Measurements from ENCODE around the gene NPHS1.

Gene NPHS1

DNA sequence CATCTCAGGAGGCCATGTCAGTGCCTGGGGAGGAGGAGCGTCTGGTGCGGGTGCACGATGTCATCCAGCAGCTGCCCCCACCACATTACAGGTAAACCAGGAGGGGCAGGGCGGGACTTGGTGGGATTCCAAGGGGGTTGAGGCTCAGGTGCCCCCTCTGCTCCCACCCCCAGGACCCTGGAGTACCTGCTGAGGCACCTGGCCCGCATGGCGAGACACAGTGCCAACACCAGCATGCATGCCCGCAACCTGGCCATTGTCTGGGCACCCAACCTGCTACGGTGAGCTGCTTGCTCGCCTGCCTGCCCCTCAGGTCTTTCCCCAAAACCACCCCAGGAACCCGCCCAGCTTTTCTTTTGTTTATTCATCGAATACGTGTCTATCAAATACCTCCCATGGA lies 69.7 kb downstream of the NPHS1 start:
- H3K79me2 ChIP-seq (ENCODE audit: insufficient read depth, low read length) = no peaks in the 10 kb centered on the region
- H4K20me1 ChIP-seq (ENCODE audit: insufficient read depth, low read length) = no peaks in the 10 kb centered on the region
- TF ChIP-seq, protein P1, sequence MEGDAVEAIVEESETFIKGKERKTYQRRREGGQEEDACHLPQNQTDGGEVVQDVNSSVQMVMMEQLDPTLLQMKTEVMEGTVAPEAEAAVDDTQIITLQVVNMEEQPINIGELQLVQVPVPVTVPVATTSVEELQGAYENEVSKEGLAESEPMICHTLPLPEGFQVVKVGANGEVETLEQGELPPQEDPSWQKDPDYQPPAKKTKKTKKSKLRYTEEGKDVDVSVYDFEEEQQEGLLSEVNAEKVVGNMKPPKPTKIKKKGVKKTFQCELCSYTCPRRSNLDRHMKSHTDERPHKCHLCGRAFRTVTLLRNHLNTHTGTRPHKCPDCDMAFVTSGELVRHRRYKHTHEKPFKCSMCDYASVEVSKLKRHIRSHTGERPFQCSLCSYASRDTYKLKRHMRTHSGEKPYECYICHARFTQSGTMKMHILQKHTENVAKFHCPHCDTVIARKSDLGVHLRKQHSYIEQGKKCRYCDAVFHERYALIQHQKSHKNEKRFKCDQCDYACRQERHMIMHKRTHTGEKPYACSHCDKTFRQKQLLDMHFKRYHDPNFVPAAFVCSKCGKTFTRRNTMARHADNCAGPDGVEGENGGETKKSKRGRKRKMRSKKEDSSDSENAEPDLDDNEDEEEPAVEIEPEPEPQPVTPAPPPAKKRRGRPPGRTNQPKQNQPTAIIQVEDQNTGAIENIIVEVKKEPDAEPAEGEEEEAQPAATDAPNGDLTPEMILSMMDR (IDR thresholded peaks at IDR 0.05; ENCODE audit: low read length) = no peak
- TF ChIP-seq EZH2 (IDR thresholded peaks at IDR 0.05; ENCODE audit: borderline replicate concordance, low read length) = no peak
- H3K9me3 ChIP-seq (ENCODE audit: low read length) = no peaks in the 10 kb centered on the region
- no peak overlapping the region for H3K4me3 ChIP-seq (ENCODE audit: low read depth, low read length, poor library complexity, severe bottlenecking)
- no peaks in the 10 kb centered on the region for H3F3A ChIP-seq (ENCODE audit: insufficient read depth, low read length)
- H3K36me3 ChIP-seq (ENCODE audit: insufficient read depth, low read length) = peaks cover 19% of the 10 kb centered on the region
- H3K9ac ChIP-seq (ENCODE audit: low read length) = no peak overlapping the region
- H3K4me2 ChIP-seq (ENCODE audit: low read length) = no peak overlapping the region
- no peak overlapping the region for H3K27ac ChIP-seq (ENCODE audit: low read depth, low read length, poor library complexity, severe bottlenecking)
- H3K27me3 ChIP-seq (ENCODE audit: insufficient read depth, low read length) = no peaks in the 10 kb centered on the region
- no peaks in the 10 kb centered on the region for H3K9me2 ChIP-seq (ENCODE audit: low read depth, low read length)
- H3K4me1 ChIP-seq (ENCODE audit: insufficient read depth, low read length, severe bottlenecking) = no peaks in the 10 kb centered on the region
- no peak overlapping the region for H2AFZ ChIP-seq (ENCODE audit: low read length)

DNA sequence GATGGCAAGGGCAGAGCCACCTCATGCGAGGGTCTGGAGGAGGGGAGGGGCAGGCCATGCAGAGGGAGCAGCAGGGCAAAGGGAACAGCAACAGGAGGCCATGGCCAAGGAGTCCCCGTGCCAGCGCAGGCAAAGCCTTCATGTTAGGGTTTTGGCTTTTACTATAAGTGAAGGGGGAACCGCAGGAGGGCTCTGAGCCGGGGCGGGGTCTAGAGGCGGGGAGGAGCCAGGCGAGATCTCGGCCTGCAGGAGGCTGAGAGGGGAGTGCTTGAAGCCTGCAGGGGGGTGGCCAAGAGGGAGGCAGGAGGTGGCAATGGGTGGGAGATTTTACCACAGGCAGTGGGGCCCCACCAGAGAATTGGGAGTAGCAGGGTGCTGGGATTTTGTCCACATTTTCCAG lies 70.7 kb downstream of the NPHS1 start:
- Histone ChIP-seq H3K27me3 (ENCODE audit: insufficient read depth, low read length) (no peaks in the 10 kb centered on the region), H3K36me3 (ENCODE audit: insufficient read depth, low read length) (peaks cover 15% of the 10 kb centered on the region), H3K9ac (ENCODE audit: low read length) (no peak overlapping the region), H3K27ac (ENCODE audit: low read depth, low read length, poor library complexity, severe bottlenecking) (no peak overlapping the region), H3K79me2 (ENCODE audit: insufficient read depth, low read length) (no peaks in the 10 kb centered on the region), H3K4me3 (ENCODE audit: low read depth, low read length, poor library complexity, severe bottlenecking) (no peak overlapping the region), H3K9me3 (ENCODE audit: low read length) (no peaks in the 10 kb centered on the region), H3K4me1 (ENCODE audit: insufficient read depth, low read length, severe bottlenecking) (peaks cover 2% of the 10 kb centered on the region), H2AFZ (ENCODE audit: low read length) (no peak overlapping the region), H3K9me2 (ENCODE audit: low read depth, low read length) (no peaks in the 10 kb centered on the region), H3K4me2 (ENCODE audit: low read length) (no peak overlapping the region), H3F3A (ENCODE audit: insufficient read depth, low read length) (no peaks in the 10 kb centered on the region), H4K20me1 (ENCODE audit: insufficient read depth, low read length) (no peaks in the 10 kb centered on the region)
- no peak for TF ChIP-seq EZH2 (IDR thresholded peaks at IDR 0.05; ENCODE audit: borderline replicate concordance, low read length)

DNA sequence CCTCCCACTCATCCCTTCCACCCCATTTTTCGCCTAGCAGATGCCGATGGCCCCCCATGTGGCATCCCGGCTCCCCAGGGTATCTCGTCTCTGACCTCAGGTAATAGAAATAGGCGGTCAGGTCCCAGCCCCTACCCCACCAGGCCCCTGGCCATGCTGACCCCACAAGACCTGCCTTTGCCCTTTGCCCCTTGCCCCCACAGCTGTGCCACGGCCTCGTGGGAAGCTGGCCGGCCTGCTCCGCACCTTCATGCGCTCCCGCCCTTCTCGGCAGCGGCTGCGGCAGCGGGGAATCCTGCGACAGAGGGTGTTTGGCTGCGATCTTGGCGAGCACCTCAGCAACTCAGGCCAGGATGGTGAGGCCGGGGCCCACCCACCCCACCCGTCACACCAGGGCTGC lies 71.6 kb downstream of the NPHS1 start:
- Histone ChIP-seq H3K9me3 (ENCODE audit: low read length) (no peaks in the 10 kb centered on the region), H3K9ac (ENCODE audit: low read length) (no peak overlapping the region), H3F3A (ENCODE audit: insufficient read depth, low read length) (no peaks in the 10 kb centered on the region), H3K79me2 (ENCODE audit: insufficient read depth, low read length) (no peaks in the 10 kb centered on the region), H3K4me1 (ENCODE audit: insufficient read depth, low read length, severe bottlenecking) (peaks cover 10% of the 10 kb centered on the region), H3K27me3 (ENCODE audit: insufficient read depth, low read length) (no peaks in the 10 kb centered on the region), H3K4me2 (ENCODE audit: low read length) (no peak overlapping the region), H2AFZ (ENCODE audit: low read length) (no peak overlapping the region), H4K20me1 (ENCODE audit: insufficient read depth, low read length) (no peaks in the 10 kb centered on the region), H3K36me3 (ENCODE audit: insufficient read depth, low read length) (peaks cover 15% of the 10 kb centered on the region), H3K27ac (ENCODE audit: low read depth, low read length, poor library complexity, severe bottlenecking) (no peak overlapping the region), H3K4me3 (ENCODE audit: low read depth, low read length, poor library complexity, severe bottlenecking) (no peak overlapping the region), H3K9me2 (ENCODE audit: low read depth, low read length) (no peaks in the 10 kb centered on the region)
- no peak for TF ChIP-seq EZH2 (IDR thresholded peaks at IDR 0.05; ENCODE audit: borderline replicate concordance, low read length)
- TF ChIP-seq, protein P1 (IDR thresholded peaks at IDR 0.05; ENCODE audit: low read length) = no peak

DNA sequence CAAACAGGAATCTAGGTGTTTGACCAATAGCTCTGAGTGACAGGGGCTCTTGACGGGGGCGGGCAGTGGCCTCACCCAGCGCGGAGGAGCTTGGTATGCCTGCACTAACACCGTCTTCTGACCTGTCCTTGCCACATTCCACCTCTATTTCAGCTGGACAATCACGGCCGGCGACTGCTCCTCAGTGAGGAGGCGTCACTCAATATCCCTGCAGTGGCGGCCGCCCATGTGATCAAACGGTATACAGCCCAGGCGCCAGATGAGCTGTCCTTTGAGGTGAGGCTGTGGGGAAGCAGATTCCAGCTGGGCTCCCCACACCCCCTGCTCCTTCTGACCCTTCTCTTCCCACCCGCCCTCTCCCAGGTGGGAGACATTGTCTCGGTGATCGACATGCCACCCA lies 72.2 kb downstream of the NPHS1 start:
- H3K9me2 ChIP-seq (ENCODE audit: low read depth, low read length) = no peaks in the 10 kb centered on the region
- H4K20me1 ChIP-seq (ENCODE audit: insufficient read depth, low read length) = no peaks in the 10 kb centered on the region
- H3K9me3 ChIP-seq (ENCODE audit: low read length) = no peaks in the 10 kb centered on the region
- H3K79me2 ChIP-seq (ENCODE audit: insufficient read depth, low read length) = no peaks in the 10 kb centered on the region
- H3K9ac ChIP-seq (ENCODE audit: low read length) = no peak overlapping the region
- TF ChIP-seq EZH2 (IDR thresholded peaks at IDR 0.05; ENCODE audit: borderline replicate concordance, low read length) = no peak
- TF ChIP-seq, protein P1 (IDR thresholded peaks at IDR 0.05; ENCODE audit: low read length) = no peak
- H3K36me3 ChIP-seq (ENCODE audit: insufficient read depth, low read length) = peaks cover 15% of the 10 kb centered on the region
- H3K4me3 ChIP-seq (ENCODE audit: low read depth, low read length, poor library complexity, severe bottlenecking) = no peak overlapping the region
- no peaks in the 10 kb centered on the region for H3F3A ChIP-seq (ENCODE audit: insufficient read depth, low read length)
- no peak overlapping the region for H2AFZ ChIP-seq (ENCODE audit: low read length)
- H3K4me2 ChIP-seq (ENCODE audit: low read length) = no peak overlapping the region
- H3K27me3 ChIP-seq (ENCODE audit: insufficient read depth, low read length) = no peaks in the 10 kb centered on the region
- H3K27ac ChIP-seq (ENCODE audit: low read depth, low read length, poor library complexity, severe bottlenecking) = no peak overlapping the region
- H3K4me1 ChIP-seq (ENCODE audit: insufficient read depth, low read length, severe bottlenecking) = peaks cover 10% of the 10 kb centered on the region
